Loucy (cell line): Measurements from ENCODE around the gene RPL29.
A peak's percentile ranks its signal among the peaks of the same experiment; 100 is the strongest.

Source experiments
- H2AFZ ChIP-seq: fragments of 200-600 bp; sonication (generic); 2 replicates; pipeline ENCODE4 v1.6.0; 2016; ENCODE audit warnings: antibody characterized with exemption, mild to moderate bottlenecking, low read length, moderate library complexity
- H3F3A ChIP-seq: fragments of 200-600 bp; 2 replicates; pipeline ENCODE4 v1.6.0; 2016; ENCODE audit warnings: antibody characterized with exemption, low read depth, mild to moderate bottlenecking
- H3K27me3 ChIP-seq: fragments of 200-600 bp; sonication (generic); 2 replicates; pipeline ENCODE4 v1.6.1; 2014; ENCODE audit warnings: low read length, mild to moderate bottlenecking; ENCODE audit not compliant: insufficient read depth, poor library complexity, severe bottlenecking
- H3K36me3 ChIP-seq: fragments of 200-600 bp; sonication (generic); 2 replicates; pipeline ENCODE4 v1.6.1; 2016; ENCODE audit warnings: low read length; ENCODE audit not compliant: insufficient read depth
- H3K4me1 ChIP-seq: fragments of 200-600 bp; sonication (generic); 2 replicates; pipeline ENCODE4 v1.5.1; 2014; ENCODE audit warnings: low read length, mild to moderate bottlenecking; ENCODE audit not compliant: insufficient read depth, poor library complexity, severe bottlenecking
- H3K4me2 ChIP-seq: fragments of 200-600 bp; sonication (generic); 2 replicates; pipeline ENCODE4 v1.6.0; 2014; ENCODE audit warnings: antibody characterized with exemption, low read length, low read depth, mild to moderate bottlenecking; ENCODE audit not compliant: poor library complexity, severe bottlenecking
- H3K4me3 ChIP-seq: fragments of 200-600 bp; sonication (generic); 2 replicates; pipeline ENCODE4 v1.5.1; 2014; ENCODE audit warnings: low read length, mild to moderate bottlenecking, mixed read lengths; ENCODE audit not compliant: poor library complexity, severe bottlenecking
- H3K79me2 ChIP-seq: fragments of 200-600 bp; sonication (generic); 2 replicates; pipeline ENCODE4 v1.6.1; 2014; ENCODE audit warnings: low read length; ENCODE audit not compliant: insufficient read depth
- H3K9ac ChIP-seq: fragments of 200-600 bp; sonication (generic); 2 replicates; pipeline ENCODE4 v1.6.0; 2014; ENCODE audit warnings: mild to moderate bottlenecking, low read depth, low read length, moderate library complexity; ENCODE audit not compliant: poor library complexity, severe bottlenecking
- H3K9me2 ChIP-seq: fragments of 200-600 bp; sonication (generic); replicated peaks from 2 replicates; pipeline ENCODE4 v1.6.1; 2016; ENCODE audit warnings: low read depth, low read length, mixed read lengths
- H3K9me3 ChIP-seq: fragments of 200-600 bp; sonication (generic); 2 replicates; pipeline ENCODE4 v1.6.1; 2014; ENCODE audit warnings: mild to moderate bottlenecking, antibody characterized with exemption, low read length, low read depth; ENCODE audit not compliant: insufficient read depth
- H4K20me1 ChIP-seq: fragments of 200-600 bp; sonication (generic); 2 replicates; pipeline ENCODE4 v1.6.0; 2014; ENCODE audit warnings: antibody characterized with exemption, low read length, mild to moderate bottlenecking; ENCODE audit not compliant: insufficient read depth, poor library complexity, severe bottlenecking
- EZH2phosphoT487 ChIP-seq: fragments of 200-600 bp; IDR thresholded peaks from 2 replicates; pipeline ENCODE4 v1.6.1; 2018; ENCODE audit warnings: antibody characterized with exemption, mild to moderate bottlenecking, moderate library complexity, borderline replicate concordance
- TF ChIP-seq, protein P1 (sequence below): fragments of 200-600 bp; sonication (generic); conservative IDR thresholded peaks from 2 replicates; pipeline ENCODE4 v1.5.1; 2014; ENCODE audit warnings: mild to moderate bottlenecking, antibody characterized with exemption, low read length

Gene RPL29

DNA sequence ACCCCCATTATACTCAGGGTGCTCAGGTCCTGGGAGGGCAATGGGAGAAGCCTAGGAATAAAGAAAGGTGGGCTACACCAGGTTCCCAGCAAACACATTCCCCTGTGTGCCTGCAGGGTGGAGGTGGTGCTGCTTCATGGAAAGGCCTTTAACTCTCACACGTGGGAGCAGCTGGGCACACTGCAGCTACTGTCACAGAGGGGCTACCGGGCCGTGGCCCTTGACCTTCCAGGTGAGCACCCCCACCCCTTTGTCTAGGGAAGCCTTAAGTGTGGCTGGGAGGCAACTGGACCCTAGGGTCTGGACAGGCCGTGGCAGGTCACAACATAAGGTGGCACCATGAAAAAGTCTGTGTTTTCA lies 17.6 kb downstream of the RPL29 start:
- Histone ChIP-seq H2AFZ (no peak overlapping the region), H3K27me3 (no peaks in the 10 kb centered on the region), H3K79me2 (peaks cover 26% of the 10 kb centered on the region), H3F3A (peaks cover 12% of the 10 kb centered on the region), H3K9me3 (no peaks in the 10 kb centered on the region), H3K4me1 (peaks cover 39% of the 10 kb centered on the region), H3K9me2 (no peaks in the 10 kb centered on the region), H3K4me3 (no peak overlapping the region), H3K4me2 (no peak overlapping the region), H3K9ac (no peak overlapping the region), H4K20me1 (no peaks in the 10 kb centered on the region), H3K36me3 (no peaks in the 10 kb centered on the region)
- TF ChIP-seq, protein P1, sequence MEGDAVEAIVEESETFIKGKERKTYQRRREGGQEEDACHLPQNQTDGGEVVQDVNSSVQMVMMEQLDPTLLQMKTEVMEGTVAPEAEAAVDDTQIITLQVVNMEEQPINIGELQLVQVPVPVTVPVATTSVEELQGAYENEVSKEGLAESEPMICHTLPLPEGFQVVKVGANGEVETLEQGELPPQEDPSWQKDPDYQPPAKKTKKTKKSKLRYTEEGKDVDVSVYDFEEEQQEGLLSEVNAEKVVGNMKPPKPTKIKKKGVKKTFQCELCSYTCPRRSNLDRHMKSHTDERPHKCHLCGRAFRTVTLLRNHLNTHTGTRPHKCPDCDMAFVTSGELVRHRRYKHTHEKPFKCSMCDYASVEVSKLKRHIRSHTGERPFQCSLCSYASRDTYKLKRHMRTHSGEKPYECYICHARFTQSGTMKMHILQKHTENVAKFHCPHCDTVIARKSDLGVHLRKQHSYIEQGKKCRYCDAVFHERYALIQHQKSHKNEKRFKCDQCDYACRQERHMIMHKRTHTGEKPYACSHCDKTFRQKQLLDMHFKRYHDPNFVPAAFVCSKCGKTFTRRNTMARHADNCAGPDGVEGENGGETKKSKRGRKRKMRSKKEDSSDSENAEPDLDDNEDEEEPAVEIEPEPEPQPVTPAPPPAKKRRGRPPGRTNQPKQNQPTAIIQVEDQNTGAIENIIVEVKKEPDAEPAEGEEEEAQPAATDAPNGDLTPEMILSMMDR = no peak
- TF ChIP-seq EZH2phosphoT487 = no peak

DNA sequence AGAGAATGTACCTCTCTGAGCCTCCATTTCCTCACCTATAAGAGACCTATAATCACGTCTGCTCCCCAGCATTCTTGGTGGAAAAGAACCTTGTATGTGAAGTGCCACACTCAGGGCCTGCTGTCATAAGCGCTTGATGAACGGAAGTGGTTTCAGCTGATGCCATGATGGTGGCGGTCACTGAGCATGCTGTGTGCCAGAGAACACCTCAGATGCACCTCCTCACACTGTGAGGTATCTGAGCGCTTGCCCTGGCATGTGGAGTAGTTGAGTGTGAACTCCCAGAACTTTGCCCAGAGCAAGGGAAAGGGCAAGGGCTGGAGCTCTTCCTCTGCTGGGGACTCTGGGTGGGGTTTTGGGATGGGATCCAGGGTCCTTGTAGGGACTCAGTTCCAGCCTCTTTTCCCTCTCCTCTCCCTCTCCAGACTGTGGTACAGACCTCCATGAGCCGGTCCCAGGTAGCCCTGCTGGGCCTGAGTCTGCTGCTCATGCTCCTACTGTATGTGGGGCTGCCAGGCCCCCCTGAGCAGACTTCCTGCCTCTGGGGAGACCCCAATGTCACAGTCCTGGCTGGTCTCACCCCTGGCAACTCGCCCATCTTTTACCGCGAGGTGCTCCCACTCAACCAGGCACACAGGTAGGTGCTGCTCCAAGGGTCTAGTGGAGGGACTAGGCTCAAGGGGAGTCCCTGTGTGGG lies 18.1 kb downstream of the RPL29 start:
- Histone ChIP-seq H3K79me2 (peaks cover 26% of the 10 kb centered on the region), H3F3A (peaks cover 8% of the 10 kb centered on the region), H4K20me1 (no peaks in the 10 kb centered on the region), H3K27me3 (no peaks in the 10 kb centered on the region), H3K9me3 (no peaks in the 10 kb centered on the region), H3K36me3 (no peaks in the 10 kb centered on the region), H3K9me2 (no peaks in the 10 kb centered on the region), H3K9ac (no peak overlapping the region), H3K4me3 (no peak overlapping the region), H3K4me1 (peaks cover 39% of the 10 kb centered on the region), H3K4me2 (peak overlapping the region; percentile 99), H2AFZ (no peak overlapping the region)
- TF ChIP-seq, protein P1 = no peak
- no peak for TF ChIP-seq EZH2phosphoT487

DNA sequence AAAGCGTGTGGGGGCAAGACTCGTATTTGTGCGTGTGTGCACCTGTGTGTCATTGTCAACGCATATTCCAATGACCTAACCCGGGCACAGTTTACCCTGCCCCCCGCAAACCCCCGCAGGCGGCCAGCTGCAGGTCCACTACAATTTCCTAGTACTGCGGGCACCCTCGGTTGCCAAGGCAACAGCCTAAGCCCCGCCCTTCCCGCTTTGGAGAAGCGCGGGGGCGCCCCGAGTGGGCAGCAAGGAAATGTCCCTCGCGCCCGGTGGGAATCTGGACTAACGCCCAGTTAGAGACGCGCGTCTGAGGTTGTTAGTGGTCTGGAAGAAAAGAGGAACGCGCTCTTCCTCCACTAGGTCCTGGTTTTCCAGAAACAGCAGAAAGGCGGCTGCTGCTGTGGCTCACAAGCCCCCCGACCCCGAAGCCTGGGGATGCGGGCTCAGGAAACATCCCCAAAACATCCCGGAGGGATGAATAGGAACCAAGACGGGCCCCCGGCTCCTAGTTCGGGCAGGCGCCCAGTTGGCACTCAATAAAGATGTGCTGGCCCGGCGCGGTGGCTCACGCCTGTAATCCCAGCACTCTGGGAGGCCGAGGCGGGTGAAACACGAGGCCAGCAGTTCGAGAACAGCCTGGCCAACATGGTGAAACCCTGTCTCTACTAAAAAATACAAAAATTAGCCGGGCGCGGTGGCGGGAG lies 19.7 kb downstream of the RPL29 start:
- Histone ChIP-seq H4K20me1 (no peaks in the 10 kb centered on the region), H3K4me1 (peaks cover 35% of the 10 kb centered on the region), H3K9me2 (no peaks in the 10 kb centered on the region), H3K79me2 (peaks cover 20% of the 10 kb centered on the region), H2AFZ (no peak overlapping the region), H3K36me3 (no peaks in the 10 kb centered on the region), H3K4me3 (peak overlapping the region; percentile 97), H3K9me3 (no peaks in the 10 kb centered on the region), H3F3A (peaks cover 7% of the 10 kb centered on the region; the same call in 1 of the 2 replicates), H3K4me2 (peak overlapping the region; percentile 99), H3K9ac (peak overlapping the region; percentile 95), H3K27me3 (no peaks in the 10 kb centered on the region)
- TF ChIP-seq, protein P1 = peak; percentile 18; the same call in 1 of the 2 replicates
- TF ChIP-seq EZH2phosphoT487 = no peak
